GM21786 (cell line): ENCODE results near the gene CCDC13.

Source experiments
- ATAC-seq: cut with Tn5 transposase; IDR thresholded peaks from one replicate; pipeline ENCODE4 v1.9.1; 2021; ENCODE audit not compliant: unreplicated experiment

Gene CCDC13

DNA sequence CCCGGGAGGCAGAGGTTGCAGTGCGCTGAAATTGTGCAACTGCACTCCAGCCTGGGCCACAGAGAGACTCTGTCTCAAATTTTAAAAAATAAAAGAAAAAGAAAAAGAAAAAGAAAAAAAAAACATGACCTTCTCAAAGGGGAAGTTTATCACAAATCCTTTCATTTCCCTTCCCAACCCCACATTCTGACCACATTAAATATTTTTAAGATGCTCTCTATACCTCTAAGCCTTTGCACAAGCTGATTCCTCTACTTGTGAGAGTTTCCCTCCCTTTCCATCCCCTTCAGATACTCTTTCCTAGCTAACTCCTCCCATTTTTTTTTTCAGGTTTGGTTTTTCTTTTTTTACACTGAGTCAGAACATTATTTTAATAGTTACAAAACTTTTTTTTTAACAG, 27.2 kb upstream of the CCDC13 start:
- ATAC-seq = no peak

DNA sequence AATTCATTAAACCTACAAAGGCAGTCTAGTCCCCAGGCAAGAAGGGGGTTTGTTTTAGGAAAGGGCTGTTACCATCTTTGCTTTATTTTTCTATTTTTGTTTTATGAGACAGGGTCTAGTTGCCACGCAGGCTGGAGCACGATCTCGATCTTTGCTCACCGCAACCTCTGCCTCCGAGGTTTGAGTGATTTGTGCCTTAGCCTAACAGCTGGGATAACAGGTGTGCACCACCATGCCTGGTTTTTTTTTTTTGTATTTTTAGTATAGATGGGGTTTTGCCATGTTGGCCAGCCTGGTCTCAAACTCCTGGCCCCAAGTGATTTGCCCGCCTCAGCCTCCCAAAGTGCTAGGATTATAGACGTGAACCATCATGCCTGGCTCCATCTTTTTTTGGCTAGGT, 26.3 kb upstream of the CCDC13 start:
- ATAC-seq = no peak

DNA sequence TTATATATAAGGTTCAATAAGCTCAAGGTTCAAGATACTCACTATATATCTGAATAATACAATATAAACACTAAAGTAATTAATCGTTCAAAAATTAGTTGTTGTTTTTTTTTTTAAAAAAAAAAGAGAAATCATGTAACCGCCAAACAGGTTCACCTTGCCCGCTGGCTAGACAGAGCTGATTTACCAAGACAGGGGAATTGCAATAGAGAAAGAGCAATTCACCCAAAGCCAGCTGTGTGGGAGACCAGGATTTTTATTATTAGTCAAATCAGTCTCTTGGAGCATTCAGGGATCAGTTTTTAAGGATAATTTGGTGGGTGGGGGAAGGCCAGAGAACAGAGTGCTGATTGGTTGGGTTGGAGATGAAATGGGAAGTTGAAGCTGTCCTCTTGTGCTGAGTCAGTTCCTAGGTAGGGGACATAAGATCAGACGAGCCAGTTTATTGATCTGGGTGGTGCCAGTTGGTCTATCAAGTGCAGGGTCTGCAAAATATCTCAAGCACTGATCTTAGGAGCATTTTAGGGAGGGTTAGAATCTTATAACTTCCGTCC, 23.4 kb upstream of the CCDC13 start:
- no peak for ATAC-seq

DNA sequence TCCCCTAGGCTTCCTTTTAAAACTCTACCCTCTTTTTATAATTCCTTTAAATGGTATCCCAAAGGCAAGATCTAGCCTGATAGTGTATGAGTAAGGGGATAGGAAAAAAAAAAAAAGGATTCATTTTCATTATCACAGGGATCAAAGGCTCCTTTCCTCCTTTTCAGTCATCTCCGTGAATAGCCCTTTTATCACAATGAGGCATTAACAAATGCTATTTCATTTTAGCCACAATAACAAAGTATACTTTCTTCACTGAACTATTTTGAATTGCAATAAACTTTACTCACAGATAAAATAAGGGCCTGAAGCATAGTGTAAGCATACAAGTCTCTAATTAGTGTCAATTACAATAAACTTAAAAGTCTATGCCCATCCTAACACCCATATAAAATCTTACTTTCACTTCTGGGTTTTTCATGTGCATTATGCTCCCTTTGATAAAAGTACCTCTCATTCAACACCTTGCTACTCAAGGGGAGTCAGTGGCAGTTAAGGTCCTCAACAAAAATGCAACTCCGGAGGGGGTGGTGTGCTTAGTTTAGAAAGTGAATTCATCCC, 22.6 kb upstream of the CCDC13 start:
- ATAC-seq = no peak

GRCh38 chr3:42790714-42791229, 17.7 kb upstream of the CCDC13 start:
- ATAC-seq = no peak

GRCh38 chr3:42786631-42787030, 13.6 kb upstream of the CCDC13 start:
- no peak for ATAC-seq

GRCh38 chr3:42786212-42786611, 13.2 kb upstream of the CCDC13 start:
- ATAC-seq = no peak

DNA sequence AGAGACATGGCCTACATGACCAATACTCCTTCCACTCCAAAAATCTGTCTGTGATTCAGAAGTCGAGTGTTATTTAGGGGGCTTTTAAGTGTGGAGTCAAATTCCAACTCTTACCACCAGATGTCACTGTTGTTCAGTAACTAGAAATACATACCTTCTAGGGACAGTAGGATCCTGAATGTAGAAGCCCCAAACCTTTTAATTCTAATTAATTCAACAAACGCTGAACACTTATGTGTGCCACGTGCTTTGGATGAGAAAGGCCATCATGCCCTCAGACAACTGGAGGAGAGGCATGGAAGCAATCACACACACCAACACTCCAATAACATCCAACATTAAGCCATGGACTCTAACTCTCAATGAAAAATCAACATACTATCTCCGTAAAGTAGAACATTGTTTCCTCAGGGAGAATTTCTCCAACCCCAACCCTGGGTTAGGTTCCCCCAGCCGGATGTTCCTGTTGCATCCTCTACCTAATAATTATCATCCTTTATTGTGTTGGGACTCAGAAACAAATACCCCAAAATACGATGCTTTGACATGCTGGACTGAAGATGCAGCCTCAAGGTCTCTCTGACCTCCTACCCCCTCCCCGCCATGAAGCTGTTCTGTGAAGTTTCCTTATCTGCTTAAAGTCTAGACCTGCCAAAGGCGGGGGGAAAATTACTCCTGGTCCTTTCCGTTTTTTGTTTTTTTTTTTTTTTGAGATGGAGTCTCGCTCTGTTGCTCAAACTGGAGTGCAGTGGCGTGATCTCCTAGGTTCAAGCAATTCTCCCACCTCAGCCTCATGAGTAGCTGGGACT, 8.0 kb upstream of the CCDC13 start:
- no peak for ATAC-seq

DNA sequence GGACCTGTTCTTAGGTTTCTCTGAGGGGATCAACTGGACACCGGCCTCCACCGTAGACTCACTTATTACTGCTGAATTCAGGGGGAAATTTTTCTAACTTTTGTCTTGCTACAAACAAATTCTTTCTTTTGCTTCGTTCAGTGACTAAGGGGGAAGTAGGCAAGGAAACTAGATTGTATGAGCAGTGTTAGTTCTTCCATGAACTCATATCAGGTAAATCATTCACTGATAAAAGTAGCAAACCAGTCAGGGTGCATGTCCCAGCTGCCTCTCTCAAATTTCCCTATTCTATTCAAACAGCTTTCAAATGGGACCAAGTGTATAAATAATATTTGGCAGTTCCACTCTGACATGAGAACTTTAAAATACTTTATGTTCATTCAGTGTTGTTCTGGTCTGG, 7.3 kb upstream of the CCDC13 start:
- no peak for ATAC-seq

GRCh38 chr3:42778644-42779043, 5.6 kb upstream of the CCDC13 start:
- no peak for ATAC-seq

GRCh38 chr3:42773409-42773751, 327 bp upstream of the CCDC13 start:
- no peak for ATAC-seq

GRCh38 chr3:42771271-42771670, 1.8 kb downstream of the CCDC13 start:
- ATAC-seq = no peak

- ATAC-seq = no peak
These were observed 3.4 kb downstream of the CCDC13 start for GRCh38 chr3:42769477-42770131.

DNA sequence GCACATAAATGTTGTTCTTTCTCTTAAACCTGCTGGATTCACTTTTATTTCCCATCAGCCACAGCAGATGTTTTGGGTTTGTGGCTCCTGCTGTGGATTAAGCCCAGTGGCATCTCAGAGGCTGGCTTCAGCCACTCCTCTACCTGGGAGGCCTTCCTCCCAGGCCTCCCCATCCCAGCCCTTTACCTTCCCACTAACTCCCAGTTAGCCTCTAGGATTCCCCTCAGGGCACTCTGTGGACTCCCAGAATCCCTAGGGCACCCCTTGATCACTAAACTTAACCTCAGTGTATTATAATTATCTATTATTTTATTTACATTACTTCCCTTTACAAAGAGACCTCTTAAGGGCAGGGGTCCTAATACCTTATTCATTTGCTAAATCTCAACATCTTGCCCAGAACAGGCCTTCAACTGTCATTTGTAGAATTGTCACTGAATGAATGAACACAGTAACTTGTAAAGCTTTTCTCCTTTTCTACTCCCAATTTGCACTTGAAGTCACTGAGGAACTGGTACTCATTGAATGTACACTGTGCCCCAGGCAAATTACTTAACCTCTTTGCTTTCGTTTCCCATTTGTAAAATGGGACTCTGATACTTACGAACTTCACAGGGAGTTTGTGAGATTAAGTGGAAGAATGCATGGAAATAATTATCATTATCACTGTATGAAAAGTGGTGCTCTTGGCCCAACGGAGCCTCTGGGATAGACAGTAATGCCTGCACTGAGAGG, 8.3 kb downstream of the CCDC13 start:
- ATAC-seq = no peak

DNA sequence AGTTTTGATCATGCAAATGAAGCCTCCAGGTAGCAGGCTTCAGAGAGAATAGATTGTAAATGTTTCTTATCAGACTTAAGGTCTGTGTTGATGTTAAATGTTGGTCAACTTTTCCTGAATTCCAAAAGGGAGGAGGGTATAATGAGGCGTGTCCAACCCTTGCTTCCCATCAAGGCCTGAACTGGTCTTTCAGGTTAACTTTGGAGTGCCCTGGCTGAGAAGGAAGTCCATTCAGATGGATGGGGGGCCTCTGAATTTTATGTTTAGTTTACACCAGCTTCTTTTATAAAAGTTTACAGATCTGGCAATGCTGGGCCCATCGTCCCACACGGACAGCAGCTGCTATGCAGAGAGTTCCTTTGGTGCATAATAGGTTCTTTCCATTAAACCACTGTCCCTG, 8.9 kb downstream of the CCDC13 start:
- no peak for ATAC-seq

- ATAC-seq = no peak
These were observed 10.0 kb downstream of the CCDC13 start for GRCh38 chr3:42763021-42763420.

GRCh38 chr3:42762046-42762724, 10.9 kb downstream of the CCDC13 start:
- ATAC-seq = no peak

DNA sequence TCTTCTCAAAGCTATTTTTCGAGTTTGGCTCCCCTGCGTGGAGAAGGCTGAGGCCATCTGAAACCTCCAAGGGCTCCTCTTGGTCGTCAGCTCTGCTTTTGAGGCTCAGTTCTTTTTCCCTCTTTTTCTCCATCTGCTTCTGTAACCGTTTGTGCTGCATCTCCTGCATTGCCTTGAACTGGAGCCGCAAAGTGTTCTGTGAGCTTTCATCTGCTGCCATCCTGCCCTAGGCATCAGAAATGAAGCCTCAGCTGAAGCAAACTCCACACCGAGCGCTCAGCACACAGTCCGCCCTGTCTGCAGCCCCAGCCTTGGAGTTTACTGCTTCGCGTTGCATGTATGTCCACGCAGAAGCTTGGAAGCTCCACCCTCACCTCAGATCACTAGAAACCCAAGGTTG, 14.9 kb downstream of the CCDC13 start:
- no peak for ATAC-seq

GRCh38 chr3:42756681-42757213, 16.3 kb downstream of the CCDC13 start:
- ATAC-seq = no peak
